Measurements from ENCODE around the gene SMARCA4. TPM values are rescaled to one million over a fixed set of nuclear protein-coding genes. Genes with fewer than 3 reads are reported as not detected.

SMARCA4 gene
- total RNA-seq, 1 donor from 2014 or later = 513 TPM

GRCh38 chr19:11033251-11033650 is 72.4 kb downstream of the SMARCA4 start:
- Mint-ChIP-seq H3K9me3 (ENCODE audit: unreplicated experiment) (peaks cover 27% of the 10 kb centered on the region), H3K36me3 (ENCODE audit: unreplicated experiment) (peaks cover 5% of the 10 kb centered on the region), H3K27ac (ENCODE audit: unreplicated experiment) (peak overlapping the region; percentile 10), H3K27me3 (ENCODE audit: unreplicated experiment) (peaks cover 17% of the 10 kb centered on the region), H3K4me3 (ENCODE audit: unreplicated experiment) (no peak overlapping the region), H3K4me1 (ENCODE audit: low read depth, unreplicated experiment) (peaks cover 32% of the 10 kb centered on the region)
- DNase-seq = no peak
- TF ChIP-seq CTCF (IDR thresholded peaks at IDR 0.05; ENCODE audit: partially characterized antibody, unreplicated experiment) = no peak

GRCh38 chr19:11033763-11034162 is 72.9 kb downstream of the SMARCA4 start:
- DNase-seq = no peak
- H3K4me3 Mint-ChIP-seq (ENCODE audit: unreplicated experiment) = no peak overlapping the region
- H3K36me3 Mint-ChIP-seq (ENCODE audit: unreplicated experiment) = peaks cover 5% of the 10 kb centered on the region
- H3K27me3 Mint-ChIP-seq (ENCODE audit: unreplicated experiment) = peaks cover 17% of the 10 kb centered on the region
- H3K27ac Mint-ChIP-seq (ENCODE audit: unreplicated experiment) = peak overlapping the region; percentile 64
- H3K4me1 Mint-ChIP-seq (ENCODE audit: low read depth, unreplicated experiment) = peaks cover 36% of the 10 kb centered on the region
- peaks cover 27% of the 10 kb centered on the region for H3K9me3 Mint-ChIP-seq (ENCODE audit: unreplicated experiment)
- TF ChIP-seq CTCF (IDR thresholded peaks at IDR 0.05; ENCODE audit: partially characterized antibody, unreplicated experiment) = no peak

- TF ChIP-seq CTCF (IDR thresholded peaks at IDR 0.05; ENCODE audit: partially characterized antibody, unreplicated experiment) = no peak
- peak overlapping the region; percentile 90 for H3K27ac Mint-ChIP-seq (ENCODE audit: unreplicated experiment)
- DNase-seq = no peak
- H3K36me3 Mint-ChIP-seq (ENCODE audit: unreplicated experiment) = peaks cover 5% of the 10 kb centered on the region
- peaks cover 27% of the 10 kb centered on the region for H3K9me3 Mint-ChIP-seq (ENCODE audit: unreplicated experiment)
- peaks cover 36% of the 10 kb centered on the region for H3K4me1 Mint-ChIP-seq (ENCODE audit: low read depth, unreplicated experiment)
- peaks cover 17% of the 10 kb centered on the region for H3K27me3 Mint-ChIP-seq (ENCODE audit: unreplicated experiment)
- no peak overlapping the region for H3K4me3 Mint-ChIP-seq (ENCODE audit: unreplicated experiment)
Measured at GRCh38 chr19:11034449-11035213, 73.8 kb downstream of the SMARCA4 start.

GRCh38 chr19:11035441-11036377 is 74.9 kb downstream of the SMARCA4 start:
- H3K27ac Mint-ChIP-seq (ENCODE audit: unreplicated experiment) = peak overlapping the region; percentile 98
- peaks cover 5% of the 10 kb centered on the region for H3K36me3 Mint-ChIP-seq (ENCODE audit: unreplicated experiment)

More at GRCh38 chr19:11035441-11036377, 74.9 kb downstream of the SMARCA4 start:
- peaks cover 14% of the 10 kb centered on the region for H3K27me3 Mint-ChIP-seq (ENCODE audit: unreplicated experiment)
- peaks cover 24% of the 10 kb centered on the region for H3K9me3 Mint-ChIP-seq (ENCODE audit: unreplicated experiment)
- H3K4me1 Mint-ChIP-seq (ENCODE audit: low read depth, unreplicated experiment) = peaks cover 36% of the 10 kb centered on the region
- peak; percentile 88 for TF ChIP-seq CTCF (IDR thresholded peaks at IDR 0.05; ENCODE audit: partially characterized antibody, unreplicated experiment)
- H3K4me3 Mint-ChIP-seq (ENCODE audit: unreplicated experiment) = peak overlapping the region; percentile 63
- peak; percentile 98 for DNase-seq

Measured in glutamatergic neuron (in vitro differentiated cells).